HG03135 (cell line): ENCODE measurements around the gene ANTXR1.
"Not testable (repeated sequence)": the region's sequence is repeated elsewhere in the genome, so short reads cannot be mapped to it uniquely, and the experiment has no call there.

ENCODE experiments used
- ATAC-seq: cut with Tn5 transposase; IDR thresholded peaks from one replicate; pipeline ENCODE4 v1.9.1; 2021; ENCODE audit warnings: mild to moderate bottlenecking, moderate library complexity; ENCODE audit not compliant: unreplicated experiment

Gene ANTXR1

DNA sequence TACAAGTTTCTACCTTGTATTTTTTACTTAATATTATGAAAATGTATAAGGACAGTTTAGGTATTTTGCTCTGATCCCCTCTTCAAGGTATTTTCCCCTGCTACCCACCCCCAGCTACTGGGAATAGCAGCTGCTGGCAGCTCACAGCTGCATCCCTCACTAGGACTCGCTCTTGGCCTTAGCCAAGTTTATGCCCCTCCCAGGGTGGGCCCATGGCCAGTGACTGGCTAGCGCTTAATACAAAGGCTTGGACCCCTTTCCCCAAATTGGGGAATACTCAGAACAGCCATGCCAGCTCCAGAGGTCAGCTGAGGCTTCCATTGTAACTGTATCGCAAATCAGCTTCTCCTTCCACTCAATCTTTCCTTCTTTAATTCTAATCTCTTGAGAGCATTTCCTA, 242.8 kb downstream of the ANTXR1 start:
- no peak for ATAC-seq

DNA sequence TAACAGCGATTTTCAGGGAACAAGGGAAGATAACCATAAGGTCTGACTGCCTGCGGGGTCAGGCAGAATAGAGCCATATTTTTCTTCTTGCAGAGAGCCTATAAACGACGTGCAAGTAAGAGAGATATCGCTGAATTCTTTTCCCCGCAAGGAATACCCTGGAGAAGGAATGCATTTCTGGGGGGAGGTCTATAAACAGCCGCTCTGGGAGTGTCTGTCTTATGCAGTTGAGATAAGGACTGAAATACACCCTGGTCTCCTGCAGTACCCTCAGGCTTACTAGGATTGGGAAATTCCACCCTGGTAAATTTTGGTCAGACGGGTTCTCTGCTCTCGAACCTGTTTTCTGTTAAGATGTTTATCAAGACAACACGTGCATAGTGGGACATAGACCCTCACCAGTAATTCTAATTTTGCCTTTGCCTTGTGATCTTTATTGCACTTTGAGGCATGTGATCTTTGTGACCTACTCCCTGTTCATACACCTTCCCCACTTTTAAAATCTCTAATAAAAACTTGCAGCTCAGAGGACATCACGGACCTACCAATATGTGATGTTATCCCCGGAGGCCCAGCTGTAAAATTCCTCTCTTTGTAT, 247.1 kb downstream of the ANTXR1 start:
- not testable (repeated sequence) for ATAC-seq

DNA sequence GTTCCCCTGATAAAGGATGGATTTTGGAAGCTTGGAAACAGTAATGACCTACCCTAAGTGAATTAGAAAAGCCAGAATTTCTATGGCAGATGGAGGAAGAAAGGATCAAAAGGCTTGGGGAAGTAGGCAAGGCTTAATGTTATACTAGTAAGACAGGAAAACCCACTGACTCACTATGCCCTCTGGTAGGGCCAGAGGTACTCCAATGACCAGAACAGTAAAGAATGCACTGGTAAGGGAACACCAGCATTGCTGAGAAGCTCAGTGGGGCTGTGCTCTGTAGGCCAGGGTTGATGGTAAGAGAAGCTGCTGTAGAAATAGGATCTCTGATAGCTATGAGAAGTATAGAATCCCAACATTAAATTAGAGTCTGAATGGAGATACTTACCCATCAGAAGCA, 247.7 kb downstream of the ANTXR1 start:
- ATAC-seq, result no peak

DNA sequence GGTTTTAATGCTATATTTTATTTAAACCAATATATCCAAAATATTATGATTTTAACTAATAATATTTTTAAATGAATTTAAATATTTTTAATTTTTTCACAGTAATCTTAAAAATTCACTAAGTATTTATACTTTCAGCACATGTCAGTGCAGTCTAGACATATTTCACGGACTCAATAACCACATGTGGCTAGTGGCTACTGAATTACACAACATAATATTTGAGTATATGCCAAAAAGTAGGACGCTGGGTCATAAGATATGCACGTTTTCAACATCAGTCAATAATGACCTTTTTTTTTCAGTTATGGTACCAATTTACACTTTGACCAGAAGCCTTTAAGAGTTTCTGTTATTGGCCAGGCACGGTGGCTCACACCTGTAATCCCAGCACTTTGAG, 256.4 kb downstream of the ANTXR1 start:
- no peak for ATAC-seq

DNA sequence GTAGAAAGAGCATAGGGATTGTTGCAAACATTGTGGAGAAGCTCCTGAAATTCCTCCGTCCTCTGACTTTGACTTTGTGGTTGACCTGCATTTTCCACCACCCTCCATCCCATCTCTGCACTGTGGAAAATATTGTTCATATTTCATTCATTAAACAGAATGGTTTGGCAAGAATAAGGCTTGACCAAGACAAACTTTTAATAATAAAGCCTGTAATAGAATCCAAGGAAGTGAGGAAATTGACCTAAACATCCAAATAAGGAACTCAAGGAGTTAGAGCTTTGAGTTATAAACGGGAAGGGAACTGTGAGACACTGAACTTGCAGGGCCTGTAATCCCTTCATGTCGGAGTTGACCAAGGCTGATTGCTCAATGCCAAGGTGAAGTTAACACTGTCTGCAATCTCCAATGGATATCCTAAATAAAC, 258.9 kb downstream of the ANTXR1 start:
- no peak for ATAC-seq

DNA sequence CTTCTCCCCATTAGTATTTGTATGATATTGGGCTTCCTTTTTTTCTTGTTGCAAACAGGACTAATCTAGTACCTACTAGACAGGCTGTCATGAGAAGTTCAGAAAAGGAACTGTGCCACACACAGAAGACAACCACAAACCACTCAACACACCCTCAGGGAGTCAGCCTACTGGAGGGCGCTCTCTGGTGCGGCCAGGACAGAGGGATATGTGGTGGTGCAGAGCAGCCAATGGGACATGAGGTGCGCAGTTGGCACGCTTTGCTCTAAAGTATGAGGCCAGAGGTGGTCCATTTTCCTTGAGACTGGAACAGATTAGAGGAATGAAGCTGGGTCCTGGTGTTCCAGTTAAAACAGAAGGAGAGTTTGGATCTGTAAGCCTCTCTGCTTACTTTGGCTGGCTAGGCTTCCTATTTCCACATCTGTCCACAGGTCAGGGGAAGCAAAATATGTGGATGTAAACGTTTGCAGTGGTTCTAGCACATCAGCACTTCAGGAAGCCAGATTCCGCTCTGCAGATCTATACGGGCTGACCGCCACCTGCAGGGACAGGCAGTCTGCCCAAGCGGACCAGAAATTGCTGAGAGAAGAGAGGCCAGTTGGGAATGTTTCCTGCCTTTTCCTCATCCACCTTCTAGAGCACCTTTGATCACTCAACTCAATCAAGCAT, 260.0 kb downstream of the ANTXR1 start:
- ATAC-seq, result no peak

DNA sequence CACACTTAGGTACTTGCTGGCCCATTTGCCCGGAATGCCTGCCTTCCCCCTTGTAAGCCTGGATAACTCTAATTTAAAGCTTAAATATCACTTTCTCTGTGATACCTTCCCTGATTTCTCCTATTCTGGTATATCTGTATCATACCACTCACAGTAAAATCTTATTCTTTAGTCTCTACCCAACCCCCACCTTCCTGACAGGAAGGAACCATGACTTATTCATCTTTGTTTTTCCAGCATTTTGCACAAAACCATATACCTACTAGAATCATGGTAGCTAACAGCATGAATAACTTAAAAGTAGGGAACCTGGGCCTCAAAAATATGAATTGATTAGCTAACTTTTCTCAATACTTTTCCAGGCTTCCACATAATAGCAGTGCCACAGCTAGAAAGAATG, 262.5 kb downstream of the ANTXR1 start:
- ATAC-seq, result no peak

DNA sequence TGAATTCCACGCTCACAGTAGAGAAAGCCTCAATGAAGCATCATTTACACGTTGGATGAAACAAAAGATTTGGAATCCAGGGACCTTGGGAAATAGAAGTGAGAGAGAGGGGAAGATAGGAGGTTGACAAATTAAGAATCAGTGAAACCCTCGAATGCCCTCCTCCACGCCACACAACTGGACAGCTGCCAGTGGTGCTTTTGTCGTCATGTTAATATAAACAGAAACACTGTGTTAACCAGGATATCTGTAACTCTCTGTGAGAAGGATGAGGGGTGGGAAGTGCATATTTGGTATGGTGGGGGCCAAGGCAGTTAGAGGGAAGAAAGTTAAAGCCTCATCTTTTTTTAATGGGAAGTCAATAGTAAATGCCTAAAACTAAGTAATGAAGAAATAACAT, 265.4 kb downstream of the ANTXR1 start:
- ATAC-seq, result no peak

DNA sequence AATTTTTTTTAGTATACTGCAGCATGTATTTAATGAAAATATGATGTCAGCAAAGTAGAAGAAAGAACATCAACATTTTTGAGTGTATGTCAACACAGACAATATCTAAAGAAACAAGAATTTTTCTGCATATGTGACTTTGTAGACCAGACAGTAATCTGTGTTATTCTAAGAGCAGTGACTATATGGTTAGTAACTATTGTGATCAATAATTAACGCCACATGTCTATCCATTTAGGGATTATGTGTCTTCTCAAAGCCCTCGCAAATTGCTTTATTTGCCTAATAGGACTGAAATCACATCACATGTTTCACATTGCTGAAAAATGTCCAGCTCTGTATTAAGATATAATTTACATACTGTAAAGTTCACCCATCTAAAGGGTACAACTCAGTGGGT, 266.2 kb downstream of the ANTXR1 start:
- no peak for ATAC-seq

DNA sequence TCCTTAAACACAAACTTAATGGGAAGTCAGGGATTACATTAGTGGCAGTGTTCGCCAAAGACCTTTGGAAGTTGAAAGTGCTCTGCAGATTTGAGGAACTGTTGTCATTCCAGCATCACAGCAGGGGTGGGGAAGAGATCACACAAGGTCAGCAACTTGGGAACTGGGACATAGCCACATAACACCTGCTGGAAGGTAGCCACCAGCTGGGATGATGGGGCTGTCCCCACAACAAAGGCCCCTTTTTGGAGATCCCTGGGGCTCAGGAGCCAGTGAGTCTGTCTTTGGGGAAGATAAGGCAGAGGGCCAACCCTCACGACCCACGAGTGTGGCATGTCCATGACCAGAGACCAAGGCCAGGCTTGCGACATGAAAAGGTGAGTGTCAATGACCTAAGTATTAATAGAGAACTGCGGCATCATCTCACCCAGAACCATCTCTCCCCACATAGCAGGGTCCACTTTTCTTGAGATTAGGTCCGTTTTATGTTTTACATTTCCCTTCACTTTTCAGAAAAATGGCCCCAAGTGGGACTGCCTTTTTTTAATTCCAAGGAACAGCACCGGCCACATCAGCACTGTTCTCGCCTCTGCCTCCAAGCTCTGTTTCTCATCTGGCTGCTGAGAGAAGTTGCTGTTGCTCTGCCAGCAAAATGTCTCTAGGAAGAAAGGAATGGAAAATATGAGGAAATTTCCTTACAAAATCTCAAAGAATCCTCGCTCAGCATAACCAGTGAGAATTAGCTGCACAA, 267.1 kb downstream of the ANTXR1 start:
- no peak for ATAC-seq

DNA sequence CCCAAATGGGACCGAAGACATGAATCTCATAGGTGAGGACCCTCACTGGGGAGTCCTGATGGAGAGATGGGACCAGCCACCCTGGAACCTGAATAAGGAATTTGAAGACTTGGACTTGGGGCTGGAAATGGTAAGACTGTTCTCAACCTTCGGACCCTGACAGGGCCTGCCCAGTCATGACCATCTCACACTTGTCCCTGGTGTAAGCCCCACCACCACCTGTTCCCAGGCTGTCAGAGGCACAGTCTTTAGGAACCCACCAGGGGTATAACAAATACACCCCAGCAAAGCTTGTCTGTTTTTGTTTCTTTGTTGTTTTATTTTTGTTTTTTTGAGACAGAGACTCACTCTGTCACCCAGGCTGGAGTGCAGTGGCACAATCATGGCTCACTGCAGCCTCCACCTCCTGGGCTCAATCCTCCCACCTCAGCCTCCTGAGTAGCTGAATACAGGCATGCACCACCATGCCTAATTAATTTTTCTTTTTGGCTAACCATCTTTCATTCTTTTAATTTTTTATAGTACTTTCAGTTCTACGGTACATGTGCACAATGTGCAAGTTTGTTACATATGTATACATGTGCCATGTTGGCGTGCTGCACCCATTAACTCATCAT, 267.9 kb downstream of the ANTXR1 start:
- no peak for ATAC-seq

DNA sequence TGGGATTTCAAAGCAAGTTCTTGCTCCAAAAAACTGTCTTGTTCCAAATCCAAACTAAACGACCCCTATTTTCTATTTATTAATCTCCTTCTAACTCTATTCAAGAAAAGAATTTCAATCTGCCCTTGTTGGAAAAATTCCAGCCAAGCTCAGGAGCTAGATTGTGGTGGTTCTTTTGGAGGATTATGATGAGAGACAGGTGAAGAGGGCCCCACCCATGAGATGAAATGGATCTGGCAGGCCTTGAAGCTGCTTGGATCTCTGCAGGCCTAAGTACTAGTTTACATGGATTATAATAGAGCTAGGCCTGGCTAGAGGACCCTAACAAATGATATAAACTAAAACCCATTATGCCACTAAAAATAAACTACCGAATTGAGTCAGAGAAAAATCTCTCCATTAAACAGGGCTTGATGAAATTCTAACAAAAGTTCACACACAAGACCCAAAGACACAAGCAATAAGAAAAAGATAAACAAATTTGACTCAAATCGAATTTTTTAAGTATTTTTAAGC, 272.5 kb downstream of the ANTXR1 start:
- no peak for ATAC-seq

DNA sequence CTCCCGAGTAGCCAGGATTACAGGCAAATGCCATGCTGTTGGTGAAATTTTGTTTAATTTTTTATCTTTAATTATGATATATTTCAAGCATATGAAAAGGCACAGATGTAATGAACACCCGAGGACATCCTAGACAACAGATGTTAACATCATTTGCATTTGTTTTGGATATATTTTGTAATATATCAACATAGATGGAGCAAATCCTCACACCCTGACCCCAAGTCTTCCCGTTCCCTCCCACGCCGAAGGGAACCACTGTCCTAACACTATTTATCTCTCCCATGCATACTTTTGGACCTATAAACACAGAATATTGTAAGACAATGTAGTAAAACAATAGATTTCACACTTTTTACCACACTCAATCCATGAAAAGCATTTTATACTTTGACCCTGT, 274.6 kb downstream of the ANTXR1 start:
- ATAC-seq, result no peak

DNA sequence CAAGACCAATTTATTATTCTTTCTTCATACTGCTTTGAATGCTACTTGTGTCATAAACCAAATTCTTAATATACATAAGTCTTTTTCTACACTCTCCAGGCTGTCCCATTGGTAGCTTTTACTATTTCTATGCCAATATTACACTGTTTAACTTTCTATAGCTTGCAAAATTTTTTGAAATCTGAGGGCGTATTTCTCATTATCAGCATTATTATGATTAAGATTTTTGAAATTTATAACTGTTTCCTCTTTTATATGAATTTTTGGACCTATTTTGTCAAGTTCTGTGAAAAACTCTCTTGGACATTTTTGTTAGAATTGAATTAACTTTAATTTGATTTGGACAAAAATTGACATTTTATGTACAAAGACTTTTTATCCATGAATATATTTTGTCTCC, 275.4 kb downstream of the ANTXR1 start:
- ATAC-seq, result no peak

DNA sequence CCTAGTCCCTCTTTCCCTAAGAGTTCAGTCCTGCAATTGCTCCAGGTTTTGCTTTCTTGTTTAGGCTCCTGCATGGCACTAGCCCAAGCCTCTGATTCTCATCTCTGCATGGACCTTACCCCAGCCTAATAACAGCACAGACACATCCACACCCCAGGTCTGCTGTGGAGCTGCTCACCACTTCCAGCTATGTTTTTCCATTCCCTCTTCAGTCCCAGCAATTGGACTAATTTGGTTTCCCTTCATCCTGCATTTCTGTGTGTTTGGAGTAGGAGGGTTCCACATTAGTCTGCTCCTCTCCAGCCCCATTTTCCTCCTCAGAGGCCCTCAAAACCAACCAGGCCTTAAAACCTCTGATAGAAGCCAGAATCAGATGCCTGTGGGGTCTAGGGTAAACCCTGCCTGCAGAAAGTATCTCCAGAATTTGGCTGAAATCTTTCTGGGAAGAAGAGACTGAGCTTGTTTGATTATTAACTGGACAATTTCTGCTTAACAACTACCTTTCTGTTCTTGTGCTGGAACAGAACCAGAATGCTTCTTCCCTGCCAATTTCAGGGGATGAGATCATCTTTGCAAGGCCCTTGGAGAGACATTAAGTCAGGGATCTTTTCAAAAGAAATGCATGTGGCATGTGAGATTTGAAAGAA, 278.1 kb downstream of the ANTXR1 start:
- ATAC-seq, result no peak

DNA sequence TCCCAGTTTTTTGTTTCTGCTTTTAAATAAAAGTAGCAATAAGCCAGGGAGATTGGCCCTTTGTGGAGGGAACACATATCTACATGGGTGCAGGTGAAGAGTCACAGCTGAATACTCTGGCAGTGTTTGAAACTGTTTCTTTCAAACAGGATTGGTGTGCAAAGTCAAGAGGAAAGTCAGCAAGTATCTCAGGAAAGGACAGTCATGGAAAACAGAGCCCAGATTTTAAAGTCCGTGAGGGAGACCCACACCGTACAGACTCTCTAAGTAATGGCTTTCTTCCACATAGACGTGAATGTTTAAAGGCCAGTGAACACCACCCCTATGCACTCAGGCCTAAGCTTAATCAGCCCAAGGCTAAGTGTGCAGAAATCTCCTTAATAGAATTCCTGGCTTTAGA, 278.7 kb downstream of the ANTXR1 start:
- no peak for ATAC-seq

DNA sequence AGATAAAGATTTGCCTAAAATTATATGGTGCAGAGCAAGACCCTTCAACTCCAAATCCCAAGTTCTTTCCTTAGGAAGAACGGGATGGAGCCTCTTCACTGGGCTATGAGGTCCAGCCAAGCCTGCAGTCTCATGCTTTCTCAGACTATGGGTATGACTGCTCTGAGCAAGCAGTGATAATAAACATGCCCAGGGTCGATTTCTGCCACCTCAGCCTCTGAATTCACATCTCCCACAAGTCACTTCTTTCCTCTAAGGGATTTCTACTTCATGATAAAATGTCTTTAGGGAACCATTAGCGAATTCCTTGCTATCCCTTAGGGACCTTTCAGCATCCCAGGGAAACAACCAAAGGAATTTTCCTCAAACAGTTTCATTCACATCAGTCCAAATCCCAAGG, 279.3 kb downstream of the ANTXR1 start:
- ATAC-seq, result no peak

DNA sequence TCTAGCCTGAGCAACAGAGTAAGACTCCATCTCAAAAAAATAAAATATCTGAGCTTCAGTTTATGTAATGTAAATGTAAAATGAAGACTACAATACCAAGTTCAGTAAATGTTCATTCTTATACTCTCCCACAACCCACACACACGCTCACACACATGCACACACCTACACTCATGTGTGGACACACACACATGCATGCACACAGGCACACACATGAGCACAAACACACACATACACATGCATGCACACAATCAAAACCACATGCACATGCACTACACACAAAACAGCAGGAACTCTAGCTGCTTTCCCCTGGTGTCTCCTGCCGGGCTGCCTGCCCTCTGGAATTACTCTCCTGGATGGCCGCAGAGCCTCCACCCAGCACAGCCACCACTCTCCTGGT, 283.4 kb downstream of the ANTXR1 start:
- no peak for ATAC-seq

DNA sequence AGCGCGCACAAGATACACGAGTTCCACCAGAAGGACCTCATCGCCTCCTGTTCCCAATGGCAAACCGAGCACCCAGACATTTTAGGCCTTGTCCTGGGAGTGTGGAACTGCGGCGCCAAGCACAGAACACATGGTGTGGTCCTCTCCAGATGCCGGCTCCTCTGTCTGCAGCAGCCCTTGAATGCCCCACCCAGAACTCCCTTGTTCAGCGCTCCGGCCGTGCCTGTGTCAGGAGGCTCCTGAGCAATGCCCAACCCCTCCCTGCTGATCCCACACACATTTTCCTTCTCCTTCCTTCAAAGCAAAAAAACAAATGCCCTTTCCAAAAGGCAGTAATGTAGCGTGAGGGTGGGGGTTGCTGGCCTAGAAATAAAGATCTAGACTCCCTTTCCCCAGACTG, 284.2 kb downstream of the ANTXR1 start:
- ATAC-seq, result no peak

DNA sequence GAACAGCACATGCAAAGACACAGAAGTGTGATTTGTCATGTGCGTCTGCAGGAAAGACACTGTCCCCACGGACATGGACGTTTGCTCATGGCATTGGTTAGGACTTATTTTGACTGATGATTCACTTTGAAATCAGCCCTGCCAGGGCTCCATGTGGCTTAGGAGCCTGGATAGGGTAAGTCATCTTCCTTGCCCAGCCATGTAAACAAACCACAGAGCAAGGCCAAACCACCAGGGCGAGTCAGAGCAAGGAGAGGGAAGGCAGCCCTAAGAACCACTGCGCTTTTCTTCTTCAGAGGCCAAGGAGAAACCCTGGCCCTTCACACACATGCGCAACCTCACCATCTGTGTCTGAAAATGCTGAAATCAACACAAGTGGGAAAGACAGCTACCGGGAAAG, 285.3 kb downstream of the ANTXR1 start:
- ATAC-seq, result no peak

DNA sequence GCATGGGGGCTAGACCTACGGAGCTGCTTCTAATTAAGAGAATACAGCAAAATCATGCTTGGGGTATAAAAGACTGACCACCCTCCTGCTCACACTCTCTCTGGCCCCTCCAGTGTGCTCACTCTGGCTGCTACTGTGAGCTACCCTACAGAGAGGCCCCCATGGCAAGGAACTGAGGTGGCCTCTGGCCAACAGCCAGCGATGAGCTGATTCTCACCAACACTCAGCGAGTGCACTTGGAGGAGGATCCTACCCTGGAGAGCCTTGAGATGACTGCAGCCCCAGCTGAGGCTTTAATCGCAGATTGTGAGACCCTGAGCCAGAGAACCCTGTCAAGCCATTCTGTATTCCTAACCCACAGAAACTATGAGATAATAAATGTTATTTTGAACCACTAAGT, 285.9 kb downstream of the ANTXR1 start:
- no peak for ATAC-seq
